Esophagus (tissue), 2 donors: Measurements from ENCODE around the gene PUM1. TPM values are rescaled to one million over a fixed set of nuclear protein-coding genes. Genes with fewer than 3 reads are reported as not detected.

ENCODE experiments used
- H3K27ac ChIP-seq, 2 donors: one replicate each; pipeline ENCODE4 v1.5.1; 2013; ENCODE audit warnings: low read depth in 2 of 2, mild to moderate bottlenecking in 2 of 2, inconsistent platforms in 1 of 2, low read length in 1 of 2, moderate library complexity in 1 of 2
- H3K27me3 ChIP-seq, 2 donors: one replicate each; pipeline ENCODE4 v1.6.1; 2013; ENCODE audit warnings: low read length in 2 of 2, control low read depth in 1 of 2, mild to moderate bottlenecking in 1 of 2; ENCODE audit not compliant: insufficient read depth in 2 of 2, control insufficient read depth in 1 of 2
- H3K36me3 ChIP-seq, 2 donors: one replicate each; pipeline ENCODE4 v1.6.1; 2013; ENCODE audit warnings: low read length in 1 of 2; ENCODE audit not compliant: control insufficient read depth in 2 of 2, insufficient read depth in 2 of 2
- H3K4me1 ChIP-seq, 2 donors: one replicate each; pipeline ENCODE4 v1.6.1; 2013; ENCODE audit warnings: low read length in 1 of 2; ENCODE audit not compliant: control insufficient read depth in 2 of 2, insufficient read depth in 2 of 2
- H3K4me3 ChIP-seq, 2 donors: one replicate each; pipeline ENCODE4 v1.5.1; 2013; ENCODE audit warnings: low read length in 2 of 2, mild to moderate bottlenecking in 2 of 2, low read depth in 1 of 2, moderate library complexity in 1 of 2
- H3K9me3 ChIP-seq, 2 donors: one replicate each; pipeline ENCODE4 v1.6.1; 2013; ENCODE audit warnings: mild to moderate bottlenecking in 2 of 2, low read depth in 1 of 2, low read length in 1 of 2, moderate library complexity in 1 of 2; ENCODE audit not compliant: control insufficient read depth in 2 of 2, insufficient read depth in 1 of 2
- whole genome bisulfite sequencing, 2 donors: extraction: QIAGEN DNeasy Blood & Tissue Kit; methylation state at CpG; one replicate each; pipeline ENCODE4 v1.1.7; 2013; 5-methylcytosine and 5-hydroxymethylcytosine counted together
- polyA plus RNA-seq, 2 donors: library from polyadenylated mRNA; stranded (reverse); fragments of 200-250 nt; gene quantifications; one replicate each; pipeline ENCODE4 v1.2.3, GENCODE V29; 2013
- donor health status: healthy with polysubstance abuse.
- donor health status: Bipolar disorder and iron deficiency.

The PUM1 gene
- polyA plus RNA-seq, 2 donors = 15.7 to 16.4 TPM

DNA sequence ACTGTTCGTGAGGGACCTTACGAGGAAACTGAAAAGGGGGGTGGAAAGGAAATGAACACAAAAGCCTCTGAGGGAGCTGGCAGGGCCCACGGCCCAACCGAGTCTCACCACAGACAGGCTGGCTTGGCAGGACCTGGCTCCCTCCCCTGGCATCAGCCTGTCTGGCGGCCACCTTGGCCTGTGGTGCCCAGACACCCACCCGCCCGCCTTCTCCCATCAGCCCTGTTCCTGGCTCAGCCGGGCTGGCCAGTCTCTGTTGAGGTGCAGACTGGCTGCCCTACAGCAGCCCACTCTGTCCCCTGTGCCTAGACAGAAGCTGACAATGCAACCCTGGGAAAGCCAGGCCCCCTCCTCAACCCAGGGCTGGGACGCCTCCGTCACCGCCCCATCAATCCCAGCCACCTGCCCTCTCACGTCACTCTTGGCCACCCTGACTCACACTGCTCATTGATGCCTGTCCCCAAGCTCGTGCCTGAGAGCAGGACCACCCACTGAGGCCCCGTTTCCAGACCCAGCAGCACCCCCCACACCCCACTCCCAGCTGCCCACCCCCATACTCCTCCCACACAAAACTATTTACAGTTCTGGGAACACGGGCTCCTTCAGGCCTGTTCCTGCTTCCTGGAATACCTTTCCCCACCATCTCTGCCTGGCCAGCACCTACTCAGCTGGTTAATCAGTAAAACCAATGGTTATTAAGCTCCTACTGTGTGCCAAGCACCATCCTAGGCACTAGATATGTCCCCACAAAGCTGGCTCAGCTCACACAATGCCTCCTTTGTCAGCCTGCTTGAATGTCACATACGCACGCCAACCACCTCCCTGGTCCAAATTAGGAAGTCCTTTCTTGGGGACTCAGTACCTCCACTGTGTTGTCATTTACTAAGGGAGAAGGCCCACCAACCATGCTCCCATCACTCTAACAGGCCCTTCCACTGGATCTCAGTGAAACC is 179.7 kb downstream of the PUM1 start:
- 57 to 63% methylated on average over 17 of the region's 17 CpGs for WGBS, 2 donors
- Histone ChIP-seq H3K27me3 (no peaks in the 10 kb centered on the region), H3K27ac (peak overlapping the region; percentile 44 to 48), H3K9me3 (no peaks in the 10 kb centered on the region), H3K4me1 (peaks cover 0 to 3% of the 10 kb centered on the region in 2 donors), H3K36me3 (no peaks in the 10 kb centered on the region), H3K4me3 (no peak overlapping the region)

DNA sequence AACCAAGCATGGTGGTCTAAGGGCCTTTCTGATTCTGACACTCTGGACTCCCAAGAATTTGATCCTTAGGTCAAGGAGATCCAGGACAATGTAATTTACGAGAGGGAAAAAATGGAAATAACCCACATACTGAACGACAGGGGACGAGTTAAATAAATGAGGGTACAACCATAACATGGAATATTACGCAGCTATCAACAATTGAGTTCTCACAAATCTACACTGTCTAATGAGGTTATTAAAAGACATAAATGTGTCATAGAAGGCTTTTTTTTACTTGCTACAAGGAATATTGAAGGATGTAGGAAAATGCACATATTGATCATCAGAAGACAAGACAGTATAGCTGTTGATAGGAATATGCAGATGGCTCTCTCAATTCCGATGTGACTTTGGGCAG is 180.8 kb downstream of the PUM1 start:
- no peak overlapping the region for H3K4me3 ChIP-seq
- peaks cover 0 to 4% of the 10 kb centered on the region in 2 donors for H3K4me1 ChIP-seq
- no peaks in the 10 kb centered on the region for H3K9me3 ChIP-seq
- H3K27ac ChIP-seq = no peak overlapping the region
- WGBS, 2 donors = 86 to 92% methylated on average over 5 of the region's 5 CpGs
- no peaks in the 10 kb centered on the region for H3K27me3 ChIP-seq
- H3K36me3 ChIP-seq = no peaks in the 10 kb centered on the region

DNA sequence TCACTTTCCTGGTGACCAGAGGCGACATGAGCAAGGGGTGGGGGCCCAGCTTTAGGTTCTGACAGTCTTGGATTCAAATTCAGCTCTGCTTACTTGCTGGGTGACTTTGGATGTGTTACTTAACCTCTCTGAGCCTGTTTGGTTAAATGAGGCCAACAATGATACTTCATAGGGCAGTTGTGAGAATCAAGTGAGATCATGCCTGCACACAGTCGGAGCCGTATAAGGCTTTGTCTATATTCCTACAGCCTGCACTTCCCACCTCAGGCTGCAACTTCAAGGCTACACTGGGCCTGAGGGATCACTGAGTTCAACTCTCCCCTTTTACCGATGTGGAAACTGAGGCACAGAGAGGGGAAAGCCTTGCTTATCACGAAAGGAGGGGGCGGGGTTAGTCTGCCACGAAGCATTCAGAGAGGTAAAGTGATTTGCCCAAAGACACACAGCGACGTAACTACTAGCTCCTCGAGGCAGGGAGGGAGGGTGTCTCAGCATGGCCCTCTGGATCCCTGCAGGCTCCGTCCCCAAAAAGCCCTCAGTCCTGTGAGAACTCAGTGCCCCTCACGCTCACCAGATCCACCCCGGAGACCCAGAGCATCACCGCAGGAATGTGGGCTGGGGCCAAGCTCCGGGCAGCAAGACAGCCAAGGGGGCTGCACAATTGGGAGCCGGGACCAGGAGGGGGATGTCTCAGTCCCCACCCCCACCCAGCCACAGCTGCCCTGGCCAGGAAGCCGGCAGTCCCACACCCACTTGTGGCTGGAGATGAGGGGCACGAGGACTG is 181.9 kb downstream of the PUM1 start:
- Histone ChIP-seq H3K27ac (peak overlapping the region in 1 of 2 donors; percentile 11), H3K36me3 (no peaks in the 10 kb centered on the region), H3K9me3 (no peaks in the 10 kb centered on the region), H3K27me3 (no peaks in the 10 kb centered on the region), H3K4me3 (no peak overlapping the region), H3K4me1 (peaks cover 0 to 12% of the 10 kb centered on the region in 2 donors)
- 74 to 82% methylated on average over 18 of the region's 18 CpGs for WGBS, 2 donors

DNA sequence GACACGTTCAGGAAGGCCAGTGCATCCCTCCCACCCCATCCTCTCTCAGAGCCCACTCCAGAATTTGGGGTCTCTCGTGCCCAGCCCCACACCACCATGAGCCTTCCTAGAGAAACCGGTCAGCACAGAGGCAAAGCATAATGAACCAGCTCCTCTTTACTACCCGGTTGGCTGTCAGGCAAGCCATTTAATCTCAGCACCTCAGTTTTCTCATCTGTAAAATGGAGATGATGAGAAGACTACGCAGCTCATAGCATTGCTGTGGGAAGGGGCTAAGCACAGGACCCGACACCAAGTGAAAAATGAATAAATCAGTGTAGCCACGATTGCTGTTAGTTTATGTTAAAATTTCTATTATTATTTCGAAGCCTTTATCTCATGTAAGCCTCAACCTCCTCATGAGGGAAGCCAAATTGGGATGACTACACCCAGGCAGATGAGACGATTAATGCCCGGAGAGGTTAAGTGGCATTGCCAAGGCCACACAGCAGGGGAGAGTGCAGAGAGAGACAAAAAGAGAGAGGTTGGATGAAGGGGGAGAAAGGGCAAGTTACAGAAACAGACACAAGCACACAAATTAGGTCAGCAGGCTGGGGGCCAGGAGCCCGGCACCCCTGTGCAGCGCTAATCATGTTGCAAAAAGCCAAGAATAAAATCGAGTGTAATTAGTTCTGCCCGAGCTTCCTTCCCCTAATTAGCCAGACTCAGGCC is 182.7 kb downstream of the PUM1 start:
- H3K4me1 ChIP-seq = peaks cover 0 to 12% of the 10 kb centered on the region in 2 donors
- 76 to 78% methylated on average over 14 of the region's 14 CpGs for WGBS, 2 donors
- no peaks in the 10 kb centered on the region for H3K36me3 ChIP-seq
- no peaks in the 10 kb centered on the region for H3K9me3 ChIP-seq
- H3K4me3 ChIP-seq = no peak overlapping the region
- no peak overlapping the region for H3K27ac ChIP-seq
- no peaks in the 10 kb centered on the region for H3K27me3 ChIP-seq

Other genes starting within 250 kb of the PUM1 start
- 1 to 10 TPM; 4.3 to 4.8 TPM for gene SDC3, start 157.0 kb downstream of the PUM1 start, polyA plus RNA-seq
- under 1 TPM; 0.16 to 0.38 TPM for gene NKAIN1, start 174.2 kb upstream of the PUM1 start, polyA plus RNA-seq
- gene SNRNP40, start 231.1 kb upstream of the PUM1 start, polyA plus RNA-seq = 10 to 100 TPM in 1 of 2 donors, 1 to 10 TPM in 1; 8.7 to 23.9 TPM
- 10 to 100 TPM; 16.9 to 20.3 TPM for gene ZCCHC17, start 231.3 kb upstream of the PUM1 start, polyA plus RNA-seq